ENCODE measurements around the gene CCND1.

CCND1 gene

GRCh38 chr11:69657911-69658625, 17.1 kb downstream of the CCND1 start:
- no peak overlapping the region for H3K4me3 ChIP-seq (ENCODE audit: low read length)
- TF ChIP-seq ZNF274 (IDR thresholded peaks at IDR 0.05; ENCODE audit: low read depth, low read length): no peak

- H3K4me3 ChIP-seq (ENCODE audit: low read length): no peak overlapping the region
- TF ChIP-seq ZNF274 (IDR thresholded peaks at IDR 0.05; ENCODE audit: low read depth, low read length): no peak
These were observed 17.9 kb downstream of the CCND1 start for GRCh38 chr11:69658626-69659450.

- no peak overlapping the region for H3K4me3 ChIP-seq (ENCODE audit: low read length)
- no peak for TF ChIP-seq ZNF274 (IDR thresholded peaks at IDR 0.05; ENCODE audit: low read depth, low read length)
These were observed 18.6 kb downstream of the CCND1 start for GRCh38 chr11:69659591-69659990.

GRCh38 chr11:69660001-69660500, 19.1 kb downstream of the CCND1 start:
- H3K4me3 ChIP-seq (ENCODE audit: low read length): no peak overlapping the region
- no peak for TF ChIP-seq ZNF274 (IDR thresholded peaks at IDR 0.05; ENCODE audit: low read depth, low read length)

GRCh38 chr11:69661413-69661715, 20.4 kb downstream of the CCND1 start:
- TF ChIP-seq ZNF274 (IDR thresholded peaks at IDR 0.05; ENCODE audit: low read depth, low read length): no peak
- H3K4me3 ChIP-seq (ENCODE audit: low read length): no peak overlapping the region

GRCh38 chr11:69662021-69662698, 21.2 kb downstream of the CCND1 start:
- no peak for TF ChIP-seq ZNF274 (IDR thresholded peaks at IDR 0.05; ENCODE audit: low read depth, low read length)
- H3K4me3 ChIP-seq (ENCODE audit: low read length): no peak overlapping the region

- TF ChIP-seq ZNF274 (IDR thresholded peaks at IDR 0.05; ENCODE audit: low read depth, low read length): no peak
- no peak overlapping the region for H3K4me3 ChIP-seq (ENCODE audit: low read length)
These were observed 21.9 kb downstream of the CCND1 start for GRCh38 chr11:69662806-69663205.

- no peak for TF ChIP-seq ZNF274 (IDR thresholded peaks at IDR 0.05; ENCODE audit: low read depth, low read length)
- no peak overlapping the region for H3K4me3 ChIP-seq (ENCODE audit: low read length)
These were observed 22.4 kb downstream of the CCND1 start for GRCh38 chr11:69663326-69663725.

GRCh38 chr11:69664103-69664775, 23.3 kb downstream of the CCND1 start:
- no peak for TF ChIP-seq ZNF274 (IDR thresholded peaks at IDR 0.05; ENCODE audit: low read depth, low read length)
- H3K4me3 ChIP-seq (ENCODE audit: low read length): no peak overlapping the region

- H3K4me3 ChIP-seq (ENCODE audit: low read length): no peak overlapping the region
- TF ChIP-seq ZNF274 (IDR thresholded peaks at IDR 0.05; ENCODE audit: low read depth, low read length): no peak
These were observed 23.9 kb downstream of the CCND1 start for GRCh38 chr11:69664901-69665300.

- no peak for TF ChIP-seq ZNF274 (IDR thresholded peaks at IDR 0.05; ENCODE audit: low read depth, low read length)
- no peak overlapping the region for H3K4me3 ChIP-seq (ENCODE audit: low read length)
These were observed 24.7 kb downstream of the CCND1 start for GRCh38 chr11:69665669-69666068.

GRCh38 chr11:69666261-69666660, 25.3 kb downstream of the CCND1 start:
- no peak for TF ChIP-seq ZNF274 (IDR thresholded peaks at IDR 0.05; ENCODE audit: low read depth, low read length)
- H3K4me3 ChIP-seq (ENCODE audit: low read length): no peak overlapping the region

- no peak overlapping the region for H3K4me3 ChIP-seq (ENCODE audit: low read length)
- TF ChIP-seq ZNF274 (IDR thresholded peaks at IDR 0.05; ENCODE audit: low read depth, low read length): no peak
These were observed 26.0 kb downstream of the CCND1 start for GRCh38 chr11:69666752-69667536.

Measured in GM08714 (cell line).